HG02610 (cell line): Measurements from ENCODE around the gene PRR5L.
"Not testable (repeated sequence)": the region's sequence is repeated elsewhere in the genome, so short reads cannot be mapped to it uniquely, and the experiment has no call there.

Source experiments
- ATAC-seq: cut with Tn5 transposase; IDR thresholded peaks from one replicate; pipeline ENCODE4 v1.9.1; 2021; ENCODE audit warnings: mild to moderate bottlenecking, moderate library complexity; ENCODE audit not compliant: unreplicated experiment

PRR5L gene

DNA sequence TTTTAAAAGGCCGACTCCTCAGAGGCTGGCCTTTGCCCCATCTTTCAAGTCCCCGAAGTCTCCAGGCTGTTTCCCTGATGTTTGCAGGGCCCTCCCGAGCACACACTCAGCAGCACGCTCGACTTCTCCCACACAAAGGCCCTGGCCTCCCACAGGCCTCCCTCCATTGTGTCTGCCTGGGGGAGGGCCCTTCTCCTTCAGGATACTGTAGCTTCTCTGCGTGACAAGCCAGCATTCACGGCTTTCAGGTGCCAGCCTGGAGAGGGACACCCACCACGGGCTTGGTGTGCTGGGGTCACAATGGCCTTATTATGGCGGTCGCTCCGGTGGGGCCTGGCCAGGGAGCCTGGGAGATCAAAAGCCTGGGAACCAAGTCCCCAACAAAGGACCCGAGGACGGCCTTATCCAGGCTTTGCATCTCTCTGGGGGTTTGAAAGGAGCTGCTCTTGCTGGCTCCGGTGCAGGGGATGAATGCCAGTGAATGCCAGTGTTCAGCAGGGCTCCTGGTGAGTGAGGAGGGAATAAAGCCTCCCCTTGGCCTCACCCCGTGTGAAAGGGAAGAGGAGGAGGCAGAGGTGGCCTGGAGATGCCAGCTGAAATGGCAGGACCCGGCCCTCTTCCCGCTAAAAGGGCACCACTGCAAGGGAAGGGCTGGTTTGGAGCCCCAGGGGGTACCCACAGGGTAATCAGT, 159.0 kb downstream of the PRR5L start:
- no peak for ATAC-seq

DNA sequence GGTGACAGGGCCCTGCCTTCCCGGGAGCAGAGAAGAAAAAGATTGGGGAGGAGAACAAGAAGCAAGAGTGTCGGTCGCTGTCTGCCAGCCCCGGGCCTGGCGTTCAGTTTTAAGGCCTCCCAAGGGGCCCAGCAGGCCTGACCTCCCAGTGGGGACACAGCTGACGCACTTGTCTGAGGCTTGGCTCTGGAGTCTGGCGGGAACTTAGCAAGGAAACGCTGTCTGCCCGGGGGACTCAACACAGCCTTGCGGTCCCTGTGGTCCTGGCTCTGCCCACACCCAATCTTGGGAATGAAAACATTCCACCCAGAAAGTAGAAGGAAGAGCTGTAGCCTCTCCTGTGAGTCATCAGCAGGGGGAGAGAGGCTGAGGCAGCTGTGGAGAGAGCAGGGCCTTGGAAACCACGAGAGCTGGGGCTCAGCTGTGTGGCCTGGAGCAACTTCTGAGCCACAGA, 159.6 kb downstream of the PRR5L start:
- no peak for ATAC-seq

DNA sequence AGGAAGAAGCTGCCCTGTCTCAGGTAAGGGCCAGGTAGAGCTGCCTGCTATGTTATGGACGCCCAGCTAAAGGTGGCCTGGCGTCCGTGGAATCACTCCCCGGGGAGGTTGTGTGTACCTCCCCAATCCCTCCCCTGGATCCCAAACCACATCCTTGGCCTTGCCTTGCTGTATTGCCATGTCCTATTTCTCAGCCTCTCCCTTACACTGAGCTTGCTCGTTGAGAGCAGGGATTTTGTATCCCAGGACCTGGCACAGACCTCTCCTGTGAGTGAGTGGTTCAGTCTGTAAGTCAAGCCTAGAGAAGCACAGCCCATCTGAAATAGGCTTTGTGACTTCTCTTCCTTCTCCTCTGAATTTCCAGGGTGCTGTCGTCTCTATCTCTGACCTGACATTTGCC, 160.1 kb downstream of the PRR5L start:
- no peak for ATAC-seq

DNA sequence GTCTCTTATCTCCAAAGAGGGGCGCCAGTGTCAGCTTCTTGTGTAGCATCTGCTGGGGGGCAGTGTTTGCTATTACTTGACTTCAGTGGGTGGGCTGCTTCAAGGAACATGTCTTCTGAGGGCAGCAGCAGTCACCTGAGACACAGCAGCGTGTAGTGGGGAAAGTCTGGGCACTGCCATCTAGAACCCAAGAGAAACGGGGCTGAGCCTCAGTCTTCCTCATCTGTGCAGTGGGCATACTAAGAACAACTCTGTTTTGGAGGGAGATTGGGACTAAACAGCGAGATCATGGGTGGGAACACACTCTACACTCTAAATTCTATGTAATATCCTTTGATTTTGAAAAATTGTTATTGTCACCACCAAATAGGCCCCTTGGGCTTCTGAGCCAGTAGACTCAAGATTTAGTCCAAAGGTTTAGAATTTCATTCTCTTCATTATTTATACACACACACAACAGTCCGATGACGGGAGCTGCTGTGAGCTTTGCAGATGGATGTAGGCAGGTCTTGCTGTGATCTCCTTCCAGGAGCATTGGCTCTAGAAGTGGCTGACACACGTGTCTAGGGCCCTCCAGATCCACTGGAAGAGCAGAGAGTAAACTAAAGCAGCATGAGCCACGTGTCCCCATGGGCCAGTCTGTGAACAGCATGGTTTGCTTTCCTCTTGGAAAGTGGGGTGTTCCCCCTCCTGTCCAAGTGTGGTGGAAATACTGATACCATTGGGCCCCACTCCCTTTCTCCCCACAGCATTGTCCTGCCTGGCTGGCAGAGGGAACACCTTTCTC, 162.2 kb downstream of the PRR5L start:
- ATAC-seq, result no peak

DNA sequence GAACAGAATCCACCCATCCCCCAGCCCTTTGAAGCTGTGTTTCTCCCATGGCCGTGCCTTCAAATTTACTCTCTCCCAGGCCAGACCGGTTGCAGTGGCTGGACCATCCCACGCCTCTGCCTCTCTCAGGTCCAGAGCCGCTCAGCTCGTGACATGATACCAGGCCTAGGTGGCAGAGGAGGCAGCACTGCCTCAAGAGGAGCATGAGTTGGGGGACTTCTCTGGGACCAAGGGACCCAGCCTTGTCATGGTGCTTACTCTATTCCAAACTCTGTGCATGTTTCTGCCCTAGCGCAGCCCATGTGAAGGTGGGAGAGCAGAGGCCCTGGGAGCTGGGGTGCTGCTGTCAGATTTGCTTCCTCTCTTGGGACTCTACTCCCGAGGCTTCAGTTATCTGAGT, 163.0 kb downstream of the PRR5L start:
- ATAC-seq, result no peak

DNA sequence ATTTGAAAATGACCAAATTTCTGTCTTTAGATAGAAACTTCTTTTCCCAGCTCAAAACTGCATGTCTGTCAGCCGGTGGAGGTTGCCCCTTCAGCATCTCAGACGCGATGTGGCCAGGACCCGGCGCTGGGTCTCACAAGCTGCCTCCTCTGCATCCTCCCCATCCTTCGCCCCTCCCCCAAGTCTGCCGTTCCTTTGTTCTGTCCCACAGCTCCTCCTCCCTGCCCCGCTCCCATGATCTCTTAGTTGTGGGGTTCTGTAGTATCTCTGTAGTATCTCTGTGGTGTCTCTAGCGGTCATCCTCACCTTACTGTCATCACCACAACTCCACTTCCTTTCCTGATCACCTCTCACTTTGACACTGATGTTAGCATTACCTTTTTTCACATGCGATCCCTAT, 164.1 kb downstream of the PRR5L start:
- ATAC-seq, result no peak

DNA sequence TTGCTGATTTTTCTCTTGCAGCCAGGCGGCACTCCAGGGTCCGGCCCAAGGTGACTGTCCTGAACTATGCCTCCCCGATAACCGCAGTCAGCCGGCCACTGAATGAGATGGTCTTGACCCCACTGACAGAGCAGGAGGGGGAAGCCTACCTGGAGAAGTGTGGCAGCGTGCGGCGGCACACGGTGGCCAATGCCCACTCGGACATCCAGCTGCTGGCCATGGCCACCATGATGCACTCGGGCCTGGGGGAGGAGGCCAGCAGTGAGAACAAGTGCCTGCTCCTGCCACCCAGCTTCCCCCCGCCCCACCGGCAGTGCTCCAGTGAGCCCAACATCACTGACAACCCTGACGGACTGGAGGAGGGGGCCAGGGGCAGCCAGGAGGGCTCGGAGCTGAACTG, 166.2 kb downstream of the PRR5L start:
- no peak for ATAC-seq

DNA sequence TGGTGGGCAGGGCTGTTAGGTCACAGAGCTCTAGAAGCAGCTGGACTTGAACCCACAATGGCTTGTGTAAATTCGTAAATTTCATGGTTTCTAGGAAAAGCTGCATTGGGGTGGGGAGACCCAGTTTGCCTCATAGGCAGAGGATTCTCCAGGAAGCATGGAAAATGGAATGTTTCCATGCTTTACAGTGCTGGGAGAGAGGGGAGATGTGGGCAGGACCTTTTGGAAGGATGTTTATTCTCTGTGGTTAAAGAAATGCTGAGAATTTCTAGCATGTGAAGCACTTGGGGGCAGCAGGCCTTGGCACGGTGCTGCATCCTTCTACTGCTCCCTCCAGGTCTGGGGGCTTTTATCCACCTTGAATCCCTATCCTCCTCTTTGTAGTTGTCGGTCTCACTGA, 167.7 kb downstream of the PRR5L start:
- no peak for ATAC-seq

DNA sequence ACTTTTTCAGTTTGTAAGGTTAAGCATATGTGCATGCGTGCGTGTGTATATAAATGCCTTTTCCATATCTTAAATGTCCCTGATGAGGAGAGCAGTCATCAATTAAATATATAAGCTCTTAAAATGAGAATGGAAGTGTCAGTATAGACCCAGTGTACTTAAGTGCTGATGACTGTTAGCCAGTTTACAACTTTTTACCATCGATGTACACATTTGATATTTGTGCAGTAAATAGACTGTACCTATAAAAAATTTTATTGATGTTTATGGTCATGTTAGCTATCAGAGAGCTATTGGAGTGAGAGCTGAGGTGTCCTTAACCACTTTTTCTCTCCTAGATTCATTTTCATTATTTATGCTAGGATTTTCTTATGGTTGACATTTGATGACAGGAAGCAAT, 168.6 kb downstream of the PRR5L start:
- ATAC-seq, result no peak

DNA sequence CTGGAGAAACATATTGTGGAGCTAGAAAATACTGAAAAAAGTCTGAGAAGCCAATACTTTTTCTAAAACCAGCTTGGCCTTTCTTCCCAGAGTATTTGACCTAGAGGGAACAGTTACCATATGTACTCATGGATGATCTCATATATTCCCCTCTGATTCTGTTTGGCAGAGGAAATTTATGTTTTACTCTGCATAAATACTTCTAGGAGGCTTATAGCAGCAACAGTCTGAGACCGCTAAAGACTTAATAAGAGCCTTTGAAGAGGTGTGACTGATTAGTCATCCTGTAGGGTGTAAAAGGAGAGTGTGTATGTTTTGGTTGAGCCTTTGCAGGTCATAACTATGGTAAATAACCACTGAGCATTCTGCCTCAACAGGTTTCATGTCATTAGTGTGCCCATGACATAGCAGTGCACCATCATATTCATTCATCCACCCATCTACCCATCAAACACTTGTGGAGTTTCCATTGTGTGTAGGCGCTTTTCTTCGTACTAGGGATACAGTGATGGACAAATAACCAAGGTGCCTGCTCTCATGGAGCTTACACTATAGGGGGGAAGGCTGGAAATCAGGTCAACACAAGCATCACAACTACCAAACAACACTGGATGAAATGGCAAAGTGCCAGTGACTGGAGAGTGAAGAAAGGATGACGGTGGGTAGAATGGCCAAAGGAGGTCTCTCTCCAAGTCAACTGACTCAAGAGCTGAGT, 169.5 kb downstream of the PRR5L start:
- ATAC-seq, result no peak

DNA sequence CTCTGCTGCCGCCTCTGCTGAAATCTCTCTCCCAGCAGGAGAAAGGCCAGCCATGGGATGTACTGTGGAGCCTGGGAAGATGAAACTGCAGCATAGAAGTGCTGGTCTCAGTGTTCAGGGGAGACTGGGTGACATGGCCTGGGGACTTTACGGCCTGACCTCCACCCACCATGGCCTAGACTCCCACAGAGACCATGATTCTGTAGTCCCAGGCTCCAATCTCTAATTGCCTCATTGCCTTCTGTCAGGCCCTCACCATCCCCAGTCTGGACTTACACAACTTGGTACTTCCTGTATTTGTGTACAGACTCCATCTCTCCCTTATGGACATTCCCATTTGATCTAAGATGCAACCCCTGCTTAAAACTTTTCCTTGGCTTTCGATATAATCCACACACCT, 170.9 kb downstream of the PRR5L start:
- no peak for ATAC-seq

DNA sequence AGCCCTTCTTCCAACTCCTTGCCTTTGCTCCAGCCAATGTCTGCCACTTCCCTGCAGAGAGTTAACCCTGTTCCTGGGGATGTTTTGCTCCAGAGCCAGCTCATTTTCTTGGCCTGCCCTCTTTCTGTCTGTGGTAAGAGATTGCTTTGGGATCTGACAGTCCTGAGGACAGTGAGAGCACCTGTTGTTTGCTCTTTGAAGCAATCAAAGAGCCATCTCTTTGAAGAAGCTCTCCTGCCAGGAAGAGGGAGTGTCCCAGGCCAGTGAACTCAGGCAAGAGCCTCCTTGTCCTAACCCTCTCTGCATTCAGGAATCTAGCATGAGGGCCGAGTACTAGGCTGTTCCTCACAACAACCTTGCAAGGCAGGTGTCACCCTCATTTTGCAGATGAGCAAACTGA, 171.8 kb downstream of the PRR5L start:
- no peak for ATAC-seq

DNA sequence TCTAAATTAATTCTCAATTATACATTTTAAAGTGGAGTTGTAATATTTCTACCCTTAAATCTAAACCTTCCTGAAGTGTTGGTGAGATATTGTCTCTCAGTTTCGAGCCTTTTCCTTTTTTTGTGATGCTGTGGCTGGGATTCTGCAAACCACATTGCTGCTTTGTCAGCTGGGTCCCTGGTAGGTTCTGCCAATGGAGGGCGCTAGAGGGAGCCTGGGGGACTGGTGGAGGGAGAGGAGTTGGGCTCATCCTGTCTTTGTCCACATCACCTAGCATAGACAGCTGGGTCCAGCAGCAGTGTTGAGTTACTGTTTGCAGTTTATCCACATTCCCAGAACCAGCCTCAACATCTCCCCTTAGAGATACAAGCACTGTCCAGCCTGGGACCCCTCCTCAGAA, 173.0 kb downstream of the PRR5L start:
- no peak for ATAC-seq

DNA sequence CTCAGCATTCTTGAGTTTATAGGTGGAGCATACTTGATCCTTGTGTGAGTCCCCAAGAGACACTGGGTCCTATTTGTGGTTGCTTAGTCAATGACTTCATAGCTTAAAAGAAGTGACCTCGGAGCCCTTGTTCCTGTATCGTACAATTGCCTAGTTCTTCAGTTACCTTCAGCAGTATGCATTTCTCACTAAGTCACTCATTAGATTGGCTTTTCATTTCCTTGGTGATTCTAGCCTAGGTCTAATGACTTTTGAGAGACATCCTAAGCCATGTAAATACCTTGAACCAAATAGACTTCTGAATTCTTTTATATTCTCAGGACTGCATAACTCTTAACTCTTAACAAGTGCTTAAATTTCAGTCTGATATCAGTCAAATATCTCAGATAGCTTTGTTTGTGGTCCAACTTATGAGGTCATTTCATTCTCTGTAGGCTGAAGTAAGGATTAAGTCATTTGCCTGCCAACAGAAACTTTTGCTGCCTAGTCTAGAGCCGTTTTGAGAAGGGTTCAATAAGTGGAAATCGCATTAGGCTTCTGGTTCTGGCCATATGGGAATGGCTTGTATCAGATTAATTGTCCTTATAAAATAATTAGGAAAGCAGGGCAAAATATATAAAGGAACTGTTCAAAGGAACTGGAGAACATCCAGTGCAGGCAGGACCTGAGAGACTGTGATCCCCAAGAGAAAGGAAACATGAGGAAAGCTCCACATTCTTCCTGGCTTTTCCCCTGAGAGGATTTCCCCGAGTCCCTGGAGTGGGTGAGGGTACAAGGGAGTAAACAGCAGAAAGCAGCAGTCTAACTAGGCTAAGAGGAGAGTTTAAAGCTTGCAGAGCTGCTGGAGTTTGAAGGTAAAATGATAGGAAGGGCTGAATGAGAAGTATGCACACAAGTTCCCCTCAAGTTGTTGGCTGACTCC, 174.1 kb downstream of the PRR5L start:
- ATAC-seq, result no peak

DNA sequence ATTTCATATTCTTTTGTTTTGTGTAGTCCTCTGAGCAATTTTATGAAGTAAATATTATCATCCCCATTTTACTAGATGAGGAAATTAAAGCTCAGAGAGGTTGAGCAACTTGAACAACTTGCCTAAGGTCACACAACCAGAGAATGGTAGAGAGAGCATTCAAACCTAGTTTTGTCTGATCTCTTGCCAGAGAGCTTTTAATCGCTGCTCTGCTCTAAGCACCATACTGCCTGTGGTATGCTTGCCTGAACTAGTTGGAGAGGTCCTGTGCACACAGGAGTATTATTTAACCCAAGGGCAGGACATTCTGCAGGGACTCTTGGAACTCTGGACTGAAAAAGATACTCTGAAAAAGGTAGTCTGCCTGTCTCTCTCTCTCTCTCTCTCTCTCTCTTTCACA, 175.5 kb downstream of the PRR5L start:
- no peak for ATAC-seq

DNA sequence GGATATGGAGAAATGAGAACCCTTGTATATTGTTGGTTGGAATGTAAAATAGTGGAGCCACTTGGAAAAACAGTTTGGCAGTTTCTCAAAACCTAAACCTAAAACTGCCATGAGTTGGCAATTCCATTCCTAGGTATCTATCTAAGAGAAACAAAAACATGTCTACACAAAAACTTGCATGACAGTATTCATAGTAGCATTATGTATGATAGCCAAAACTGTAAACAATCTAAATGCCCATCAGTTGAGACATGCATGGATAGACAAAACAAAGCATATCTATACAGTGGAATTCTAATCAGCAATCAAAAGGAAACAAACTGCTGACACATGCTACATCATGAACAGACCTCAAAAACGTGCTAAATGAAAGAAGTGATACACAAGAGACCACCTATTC, 179.1 kb downstream of the PRR5L start:
- no peak for ATAC-seq

DNA sequence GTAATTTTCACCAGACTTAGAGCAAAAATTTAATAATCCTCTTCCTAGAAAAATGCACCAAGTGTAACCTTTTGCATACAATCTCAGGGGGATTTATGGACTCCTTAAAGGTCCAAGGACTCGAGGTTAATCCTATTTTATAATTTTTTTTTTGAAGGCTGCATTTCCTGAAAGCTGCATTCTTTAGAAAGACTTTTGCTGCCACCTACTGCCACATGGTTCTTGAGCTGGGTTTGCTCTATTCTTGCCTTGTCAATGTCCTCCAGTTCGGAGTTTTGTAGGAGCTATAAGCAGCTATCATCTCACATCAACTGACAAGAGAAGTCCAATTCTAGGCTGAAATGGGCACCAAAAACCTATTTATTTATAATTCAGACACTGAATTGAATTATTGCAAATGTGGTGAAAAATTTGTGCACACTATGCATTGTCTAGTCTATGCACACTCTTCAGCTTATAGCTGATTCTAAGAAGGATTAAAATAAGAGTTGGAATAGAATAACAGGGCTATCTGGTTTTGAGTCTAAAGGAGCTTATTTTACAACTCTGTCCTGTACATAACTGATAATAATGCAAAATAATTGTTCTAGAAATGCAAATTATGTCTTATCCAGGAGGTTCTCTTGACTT, 182.7 kb downstream of the PRR5L start:
- ATAC-seq, result no peak

DNA sequence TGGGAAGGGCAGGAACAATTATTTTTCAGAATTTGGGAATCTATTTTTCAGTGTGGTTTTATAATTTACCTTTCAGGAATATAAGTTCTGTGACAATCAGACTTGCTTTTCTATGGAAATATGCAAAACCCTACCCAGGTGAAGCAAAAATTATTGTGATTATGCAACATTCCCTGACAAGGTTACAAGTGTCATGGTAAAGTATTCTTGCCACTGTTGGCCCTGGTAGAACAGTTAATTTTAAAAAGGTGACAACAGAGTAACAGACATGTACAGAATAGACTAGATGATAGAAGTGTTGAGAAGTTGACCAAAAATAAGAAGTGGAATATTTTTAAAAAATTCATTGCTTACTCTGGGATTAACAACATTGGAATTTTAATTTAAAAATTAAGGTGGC, 184.7 kb downstream of the PRR5L start:
- ATAC-seq, result no peak

DNA sequence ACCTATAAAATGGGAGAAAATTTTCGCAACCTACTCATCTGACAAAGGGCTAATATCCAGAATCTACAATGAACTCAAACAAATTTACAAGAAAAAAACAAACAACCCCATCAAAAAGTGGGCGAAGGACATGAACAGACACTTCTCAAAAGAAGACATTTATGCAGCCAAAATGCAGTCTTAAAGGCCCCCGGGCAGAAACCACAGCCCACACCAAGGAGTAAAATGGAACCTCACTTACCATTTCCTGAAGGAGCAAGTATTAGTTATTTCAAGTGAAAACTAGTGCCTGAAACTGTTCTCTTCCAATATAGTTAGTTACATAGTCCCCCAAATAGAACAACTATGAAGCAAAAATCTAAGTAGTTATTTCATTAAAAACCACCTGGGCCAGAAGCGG, 187.0 kb downstream of the PRR5L start:
- not testable (repeated sequence) for ATAC-seq

DNA sequence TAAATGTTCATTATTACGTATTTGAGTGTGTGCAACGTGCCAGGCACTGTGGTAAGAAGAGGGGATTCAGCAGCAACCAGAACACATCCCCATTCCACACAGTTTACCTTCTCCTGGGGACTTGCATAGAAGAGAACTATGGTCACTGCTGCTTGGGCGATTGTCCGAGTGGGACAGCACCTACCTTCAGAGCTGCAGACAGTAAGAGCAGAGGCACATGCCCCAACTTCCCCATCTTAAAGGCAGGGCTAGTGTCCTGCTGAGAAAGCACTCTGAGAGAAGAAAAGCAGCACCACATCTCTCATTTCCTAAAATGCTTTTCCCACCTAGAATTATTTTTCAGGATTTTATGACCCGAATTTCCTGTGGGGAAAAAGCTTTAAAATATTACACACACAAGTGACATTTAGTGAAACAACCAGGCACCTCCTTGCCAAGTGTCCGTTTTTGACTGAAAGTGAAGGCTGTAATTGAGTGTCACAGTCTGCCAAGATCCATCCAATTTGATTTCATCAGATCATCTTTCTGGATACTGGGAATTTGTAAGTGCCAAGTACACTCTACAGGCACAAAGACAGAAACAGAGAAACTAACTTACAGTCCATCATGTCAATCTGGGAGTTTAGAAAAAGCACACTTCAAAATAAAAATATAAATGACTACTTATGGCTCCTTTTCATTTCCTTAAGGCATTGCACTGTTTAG, 189.4 kb downstream of the PRR5L start:
- ATAC-seq, result no peak
